HG02973 (cell line): ENCODE results near the gene ASB10.

Experiments
- ATAC-seq: cut with Tn5 transposase; IDR thresholded peaks from one replicate; pipeline ENCODE4 v1.9.1; 2021; ENCODE audit warnings: moderate library complexity; ENCODE audit not compliant: unreplicated experiment

The ASB10 gene

DNA sequence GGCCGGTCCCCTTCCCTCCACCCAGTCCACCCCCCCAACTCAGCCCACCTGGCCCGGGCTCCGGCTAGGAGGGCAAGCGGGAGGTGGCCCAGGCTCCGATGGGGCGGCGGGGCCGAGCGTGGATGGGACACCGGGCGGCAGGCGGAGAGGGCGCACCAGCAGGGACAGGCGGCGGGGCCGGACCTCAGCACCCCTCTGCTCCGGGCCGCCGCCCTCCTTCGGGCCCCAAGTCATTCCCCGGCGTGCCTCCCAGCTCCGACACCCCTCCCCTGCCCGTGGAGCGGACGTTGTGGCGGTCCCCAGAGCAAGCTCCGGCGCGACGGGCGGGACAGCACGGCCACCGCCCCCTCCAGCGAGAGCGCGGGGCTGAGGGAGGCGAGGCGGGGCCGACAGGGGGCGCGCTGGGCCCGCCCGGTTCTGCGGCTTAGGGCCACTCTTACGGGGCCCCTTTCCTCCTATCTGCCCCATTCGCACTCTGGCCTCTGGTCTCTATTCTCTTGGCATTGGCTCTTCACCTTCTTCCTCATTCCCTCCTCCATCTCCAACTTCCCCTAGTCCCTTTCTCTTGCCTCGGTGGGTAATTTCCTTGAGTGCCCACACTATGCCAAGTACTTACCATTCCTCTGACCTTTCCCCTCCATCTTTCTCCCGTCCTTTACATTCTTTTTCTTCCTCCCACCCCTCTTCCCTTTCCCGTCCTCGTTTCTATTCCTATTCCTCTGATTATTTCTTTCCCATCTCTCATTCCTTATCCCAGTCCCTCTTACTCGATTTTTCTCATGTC, 18.9 kb downstream of the ASB10 start:
- ATAC-seq: no peak

DNA sequence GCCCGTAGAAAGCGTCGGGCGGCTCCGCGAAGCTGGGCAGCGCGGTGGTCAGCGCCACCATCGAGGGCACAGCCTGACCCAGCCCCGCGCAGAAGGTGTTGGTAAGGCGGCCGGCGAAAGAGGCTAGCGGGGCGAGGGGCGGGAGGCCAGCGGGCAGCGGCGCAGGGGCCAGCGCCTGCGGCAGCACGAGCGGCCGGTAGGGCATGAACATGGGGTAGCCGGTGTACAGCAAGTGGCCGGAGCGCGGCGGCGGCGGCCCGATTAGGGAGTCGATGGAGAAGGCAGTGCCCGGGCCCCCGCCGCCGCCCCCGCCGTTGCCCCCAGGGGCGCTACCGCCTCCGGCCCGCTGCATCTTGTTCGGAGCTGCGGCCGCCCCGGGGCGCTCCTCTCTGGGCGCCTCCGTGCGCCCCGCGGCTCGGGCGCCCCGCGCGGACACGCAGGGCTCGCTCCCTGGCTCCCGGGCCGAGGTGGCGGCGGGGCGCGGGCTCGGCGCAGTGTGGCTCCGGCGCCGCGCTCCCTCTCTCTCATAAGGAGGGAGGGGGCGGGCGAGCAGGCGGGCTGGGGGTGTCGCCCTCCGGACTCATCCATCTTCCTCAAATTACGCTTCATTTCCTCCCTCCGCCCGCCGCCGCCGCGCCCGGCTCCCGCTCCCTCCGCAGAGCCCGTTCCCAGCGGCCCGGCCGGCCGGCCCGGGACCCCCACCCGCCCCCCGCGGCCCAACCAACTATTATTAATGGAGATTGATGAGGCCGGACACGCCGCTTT, 19.7 kb downstream of the ASB10 start, which contains the start of gene GBX1:
Gene GBX1, minus strand, starts transcription at position 498 of the 765 bp plus-strand sequence. Its CDS starts 146 bp downstream, at position 352.
- ATAC-seq: no peak

DNA sequence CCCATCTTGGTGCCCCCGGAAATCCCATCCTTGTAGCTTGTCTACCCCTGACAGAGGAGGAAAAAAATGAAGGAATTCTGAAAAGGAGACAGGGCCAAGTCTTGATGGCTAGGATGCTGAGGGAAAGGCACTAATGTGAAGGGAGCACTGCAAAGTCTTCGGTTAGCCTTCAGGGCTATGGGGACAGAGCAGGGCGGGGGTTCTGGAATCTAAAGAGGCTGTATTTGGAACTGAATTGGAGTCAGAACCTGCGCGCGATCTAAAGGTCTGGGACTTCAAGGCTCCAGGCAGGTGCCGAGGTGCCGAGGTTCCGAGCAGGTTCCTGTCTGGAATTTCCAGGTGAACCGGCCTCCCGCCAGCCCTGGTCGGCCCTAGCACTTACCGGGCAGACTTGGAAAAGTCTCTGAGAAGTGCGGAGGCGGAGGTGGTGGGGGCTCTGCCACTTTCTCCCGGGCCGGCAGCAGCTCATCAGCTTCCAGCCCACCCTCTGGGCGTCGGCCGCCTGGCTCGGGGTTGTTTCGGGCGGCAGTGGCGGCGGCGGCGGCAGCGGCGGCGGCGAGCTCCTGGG, 20.3 kb downstream of the ASB10 start:
- ATAC-seq: no peak

DNA sequence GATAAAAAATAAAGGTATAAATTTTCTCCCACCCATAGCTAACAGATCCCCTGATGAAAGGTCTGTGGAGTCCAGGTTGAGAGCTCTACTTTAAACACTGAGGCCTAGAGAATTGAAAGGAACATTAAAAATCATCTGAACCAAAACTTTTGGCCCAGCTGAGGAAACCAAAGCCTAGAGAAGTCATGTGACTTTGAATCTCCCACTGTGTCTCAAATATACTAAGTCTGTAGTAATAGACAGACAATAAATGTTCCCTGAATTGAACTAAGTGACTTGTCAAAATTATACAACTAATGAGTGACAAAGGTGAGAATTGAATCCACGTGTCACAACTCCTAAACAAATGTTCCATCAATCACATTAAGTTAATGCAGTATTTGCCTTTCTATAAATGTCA, 25.3 kb downstream of the ASB10 start:
- no peak for ATAC-seq

DNA sequence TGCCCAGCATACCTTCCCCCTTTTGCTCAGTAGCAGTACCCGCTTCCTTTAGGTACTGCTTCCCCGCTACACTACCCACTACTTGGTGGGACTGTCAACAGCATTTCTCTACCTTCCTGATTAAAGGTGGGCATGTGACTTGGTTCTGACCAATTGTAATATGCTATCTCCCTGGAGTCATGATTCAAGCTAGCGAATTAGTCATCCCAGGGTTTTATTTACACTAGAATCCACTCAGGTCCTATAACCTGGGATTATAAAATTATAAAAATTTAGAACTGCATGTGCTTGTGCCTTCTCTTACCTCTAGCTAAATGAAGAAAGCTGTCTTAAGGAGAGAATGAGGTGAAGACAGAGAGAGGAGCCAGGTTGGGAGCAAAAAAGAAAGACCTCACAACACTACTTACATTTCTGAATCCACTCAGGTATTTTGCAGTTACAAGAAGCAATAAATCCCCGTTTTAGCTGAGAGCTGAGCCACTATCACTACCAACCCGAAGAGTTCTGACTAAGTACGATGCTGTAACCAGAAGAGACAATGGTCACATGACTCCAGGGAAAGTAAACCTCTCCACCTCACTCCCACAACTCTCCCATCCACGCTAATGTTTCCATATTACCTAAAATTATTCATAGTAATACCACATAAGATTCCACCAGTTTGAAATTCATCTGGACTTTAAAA, 29.3 kb downstream of the ASB10 start:
- ATAC-seq: no peak

DNA sequence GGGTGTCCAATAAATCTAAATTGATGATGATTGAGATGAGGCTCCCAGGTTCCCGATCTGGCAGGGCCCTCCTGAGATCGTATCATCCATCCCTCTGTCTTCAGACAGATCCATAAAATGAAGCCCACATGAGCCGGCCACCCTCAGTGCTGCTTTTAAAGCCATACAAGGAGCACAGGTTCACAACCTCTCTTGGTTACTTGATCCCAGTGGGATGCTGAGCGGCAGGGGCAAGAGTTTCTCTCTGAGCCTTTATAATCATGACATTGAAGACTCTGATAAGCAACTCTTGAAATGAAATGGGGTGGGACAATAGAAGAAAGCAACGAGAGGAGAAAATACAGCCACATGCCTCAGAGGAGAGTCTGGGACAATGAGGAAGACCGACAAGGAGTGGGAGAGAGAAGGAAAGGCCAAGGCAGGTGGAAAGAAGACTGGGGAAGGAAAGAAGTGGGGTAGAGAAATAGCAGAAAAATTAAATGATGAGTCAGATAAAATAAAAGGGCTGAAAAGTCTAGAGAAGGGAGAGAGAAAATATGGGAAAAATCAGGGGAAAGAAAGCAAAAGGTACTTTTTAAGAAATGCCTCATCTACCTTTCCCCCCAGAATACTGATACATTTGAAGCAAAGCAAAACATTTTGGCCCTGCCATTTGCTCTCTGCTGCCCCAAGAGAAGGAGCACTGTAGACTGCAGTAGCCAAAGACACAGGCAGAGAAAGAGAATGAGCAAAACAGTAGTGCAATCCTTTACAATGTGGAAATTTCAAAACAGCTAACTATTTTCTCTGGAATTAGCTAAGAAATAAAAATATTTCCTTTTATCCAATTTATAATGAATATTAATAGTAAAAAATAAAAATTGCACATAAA, 34.2 kb downstream of the ASB10 start:
- ATAC-seq: no peak

DNA sequence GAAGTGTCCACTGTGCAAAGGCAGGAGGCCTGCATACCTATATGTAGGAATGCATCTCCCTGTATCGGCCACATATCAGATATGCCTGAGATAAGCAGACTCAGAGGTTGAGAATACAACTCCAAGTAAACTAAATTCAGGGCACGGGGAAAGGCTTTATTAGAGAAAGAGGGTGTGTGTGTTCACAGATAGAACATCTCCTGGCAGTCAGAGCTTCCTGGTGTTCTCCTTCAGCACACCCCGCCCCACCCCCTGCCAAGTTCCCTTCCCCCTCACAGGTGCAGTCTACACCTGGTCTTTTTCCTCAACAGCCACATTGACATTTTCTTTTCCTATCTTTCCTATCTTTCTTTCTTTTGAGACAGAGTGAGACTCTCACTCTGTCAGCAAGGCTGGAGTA, 36.7 kb downstream of the ASB10 start:
- no peak for ATAC-seq

DNA sequence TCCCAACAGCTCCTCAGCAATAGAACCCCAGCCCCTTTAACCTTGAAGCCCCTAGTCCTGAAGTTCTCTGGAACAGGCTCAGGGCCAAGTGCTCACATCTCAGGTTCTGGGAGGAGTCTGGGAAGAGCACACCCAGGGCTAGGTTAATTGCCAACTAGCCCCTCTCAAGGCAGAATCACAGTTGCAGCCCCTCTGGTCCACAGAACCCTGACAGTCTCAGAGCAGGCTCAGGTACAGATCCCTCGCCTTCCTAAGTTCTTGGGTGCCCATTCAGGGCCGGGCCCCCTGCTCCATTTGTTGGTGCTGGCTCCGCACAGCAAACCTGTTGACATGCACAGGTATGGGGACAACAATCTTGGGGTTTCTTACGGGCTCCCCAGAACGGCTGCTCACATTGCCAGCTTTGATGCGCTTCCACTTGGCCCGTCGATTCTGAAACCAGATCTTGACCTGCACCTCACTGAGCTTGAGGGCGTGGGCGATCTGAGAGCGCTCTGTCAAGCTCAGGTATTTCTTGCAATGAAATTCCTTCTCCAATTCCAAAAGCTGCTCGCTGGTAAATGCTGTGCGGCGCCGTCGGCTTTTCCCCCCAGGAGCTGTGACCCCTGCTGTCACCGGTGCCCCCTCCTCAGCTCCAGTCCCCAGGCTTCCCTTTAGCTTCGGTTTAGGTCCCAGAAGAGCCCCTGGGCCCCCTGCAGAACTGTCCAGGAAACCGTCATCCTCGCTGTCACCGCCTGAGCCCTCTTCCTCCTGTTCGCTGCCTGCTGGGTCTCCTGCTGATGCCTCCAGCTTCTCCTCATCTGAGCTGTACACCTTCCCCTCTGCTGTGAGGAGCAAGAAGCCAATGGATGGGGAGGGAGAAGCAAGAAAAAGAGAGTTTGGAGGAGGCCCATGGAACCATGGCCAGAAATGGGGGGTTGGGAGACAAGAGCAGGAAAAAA, 38.5 kb downstream of the ASB10 start:
- no peak for ATAC-seq

DNA sequence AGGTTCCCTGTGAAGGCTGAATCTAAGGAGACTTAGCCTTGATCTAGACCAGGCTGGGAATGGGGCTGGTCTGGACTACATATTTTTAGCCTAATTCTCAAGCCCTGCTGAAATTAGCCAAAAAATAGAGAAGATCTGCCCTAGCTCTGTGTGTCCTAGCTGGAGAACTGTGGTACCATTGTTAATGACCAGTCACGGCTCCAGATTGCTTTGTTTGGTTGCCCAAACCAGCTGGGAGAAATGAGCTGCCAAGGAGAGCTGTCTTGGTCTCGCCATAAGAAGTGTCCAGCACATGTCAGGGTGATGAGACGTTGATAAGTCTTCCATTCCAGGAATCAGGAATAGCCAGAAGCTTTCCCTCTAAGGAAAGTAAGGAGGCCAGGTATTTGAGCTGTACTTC, 40.3 kb downstream of the ASB10 start:
- no peak for ATAC-seq

DNA sequence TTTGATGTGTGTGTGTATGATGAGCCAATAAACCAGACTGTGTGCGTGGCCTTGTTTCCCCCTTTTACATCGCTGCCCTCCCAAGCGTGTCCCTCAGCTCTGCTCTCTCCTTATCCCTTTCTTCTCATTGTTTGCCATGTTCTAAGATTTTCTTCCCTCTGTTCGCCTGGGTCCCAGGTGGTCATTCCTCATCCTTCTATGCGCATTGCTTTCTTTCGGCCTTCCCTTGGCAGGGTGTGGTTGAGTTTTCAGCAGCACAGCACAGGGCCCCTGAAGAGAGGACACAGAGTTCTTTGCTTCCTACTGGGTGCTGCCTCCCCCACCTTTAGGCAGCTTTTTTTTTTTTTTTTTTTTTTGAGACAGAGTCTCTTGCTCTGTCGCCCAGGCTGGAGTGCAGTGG, 42.7 kb downstream of the ASB10 start:
- ATAC-seq: no peak

DNA sequence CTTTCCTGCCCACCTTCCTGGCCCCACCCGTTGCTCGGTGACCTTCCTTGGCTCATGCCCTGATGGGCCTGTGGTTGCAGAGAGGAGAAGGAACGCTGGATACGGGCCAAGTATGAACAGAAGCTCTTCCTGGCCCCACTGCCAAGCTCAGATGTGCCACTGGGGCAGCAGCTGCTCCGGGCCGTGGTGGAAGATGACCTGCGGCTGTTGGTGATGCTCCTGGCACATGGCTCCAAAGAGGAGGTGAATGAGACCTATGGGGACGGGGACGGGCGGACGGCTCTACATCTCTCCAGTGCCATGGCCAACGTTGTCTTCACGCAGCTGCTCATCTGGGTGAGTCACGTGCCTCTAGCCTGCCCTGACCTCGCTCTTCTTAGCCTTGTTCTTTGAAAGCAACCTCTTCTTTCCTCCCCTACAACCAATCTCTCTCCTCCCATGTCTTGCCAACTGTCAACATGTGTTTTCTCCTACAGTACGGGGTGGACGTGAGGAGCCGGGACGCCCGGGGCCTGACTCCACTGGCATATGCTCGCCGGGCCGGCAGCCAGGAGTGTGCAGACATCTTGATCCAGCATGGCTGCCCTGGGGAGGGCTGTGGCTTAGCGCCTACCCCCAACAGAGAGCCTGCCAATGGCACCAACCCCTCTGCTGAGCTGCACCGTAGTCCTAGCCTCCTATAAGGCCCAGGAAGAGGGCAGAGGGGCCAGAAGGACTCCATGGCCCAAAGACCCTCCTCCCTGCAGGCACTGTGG, 43.6 kb downstream of the ASB10 start:
- ATAC-seq: no peak

DNA sequence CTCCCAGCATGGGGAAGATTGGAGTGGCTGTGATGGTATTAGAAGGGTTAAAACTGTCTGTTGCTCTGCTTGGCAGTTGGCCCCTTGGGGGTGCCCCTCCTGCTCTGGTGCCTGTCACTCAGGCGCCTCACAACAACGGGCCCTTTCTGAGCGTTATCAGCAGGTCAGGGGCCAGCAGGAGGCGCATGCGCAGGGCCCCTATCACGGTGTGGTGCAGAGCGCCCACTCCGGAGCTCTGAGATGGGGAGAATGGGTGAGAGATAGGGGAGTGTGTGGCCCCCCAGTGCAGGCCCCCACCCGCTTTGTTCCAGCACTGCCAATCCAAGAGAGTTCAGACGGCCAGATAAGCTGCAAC, 44.4 kb downstream of the ASB10 start:
- no peak for ATAC-seq

DNA sequence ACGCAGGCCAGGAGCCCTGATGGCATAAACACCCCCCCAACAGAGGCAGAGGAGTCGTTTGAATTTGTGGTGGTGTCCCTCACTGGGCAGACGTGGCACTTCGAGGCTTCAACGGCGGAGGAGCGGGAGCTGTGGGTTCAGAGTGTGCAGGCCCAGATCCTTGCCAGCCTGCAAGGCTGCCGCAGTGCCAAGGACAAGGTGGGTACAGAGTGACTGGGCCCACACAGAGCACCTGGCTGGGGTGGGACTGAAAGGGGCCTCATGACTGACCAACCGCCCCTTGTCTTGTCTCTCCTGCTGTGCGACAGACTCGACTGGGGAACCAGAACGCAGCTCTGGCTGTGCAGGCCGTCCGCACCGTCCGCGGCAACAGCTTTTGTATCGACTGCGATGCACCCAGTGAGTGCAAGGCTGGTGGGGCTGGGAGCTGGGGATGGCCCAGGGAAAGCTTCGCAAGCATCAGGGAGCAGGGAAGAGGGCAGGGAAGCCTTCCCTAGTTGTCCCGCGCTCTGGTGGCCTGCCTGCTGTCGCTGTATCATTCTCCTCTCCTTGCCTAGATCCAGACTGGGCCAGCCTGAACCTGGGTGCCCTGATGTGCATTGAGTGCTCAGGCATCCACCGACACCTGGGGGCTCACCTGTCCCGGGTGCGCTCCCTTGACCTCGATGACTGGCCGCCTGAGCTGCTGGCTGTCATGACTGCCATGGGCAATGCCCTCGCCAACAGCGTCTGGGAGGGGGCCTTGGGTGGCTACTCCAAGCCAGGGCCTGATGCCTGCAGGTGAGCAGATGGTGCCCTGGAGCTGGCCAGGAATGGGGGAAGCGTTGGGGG, 45.0 kb downstream of the ASB10 start:
- ATAC-seq: no peak

DNA sequence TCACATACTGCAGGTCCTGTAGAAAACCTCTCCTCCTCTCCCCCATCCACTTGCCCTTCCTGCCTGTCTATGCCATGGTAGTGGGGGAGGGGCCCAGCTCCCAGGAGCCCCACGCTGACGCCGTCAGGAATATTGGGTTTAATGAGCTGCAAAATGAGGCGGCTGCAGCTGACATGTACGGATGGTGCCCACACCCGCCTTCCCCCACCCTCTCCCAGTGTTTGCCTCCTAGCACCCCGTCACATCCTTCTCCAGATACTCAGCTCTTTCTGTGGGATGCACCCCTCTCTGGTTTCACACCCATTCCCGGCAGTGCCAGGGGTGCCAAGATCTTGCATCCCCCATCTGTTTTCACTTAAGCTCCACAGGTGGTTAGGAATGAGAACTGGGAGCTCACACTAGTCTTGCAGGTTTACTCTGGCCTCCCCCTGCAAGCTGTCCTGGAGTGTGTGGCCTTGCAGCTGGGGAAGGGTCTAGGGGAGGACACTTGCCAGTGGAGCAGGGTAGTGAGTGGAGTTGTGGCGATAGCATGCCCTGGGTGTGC, 45.7 kb downstream of the ASB10 start:
- ATAC-seq: no peak

DNA sequence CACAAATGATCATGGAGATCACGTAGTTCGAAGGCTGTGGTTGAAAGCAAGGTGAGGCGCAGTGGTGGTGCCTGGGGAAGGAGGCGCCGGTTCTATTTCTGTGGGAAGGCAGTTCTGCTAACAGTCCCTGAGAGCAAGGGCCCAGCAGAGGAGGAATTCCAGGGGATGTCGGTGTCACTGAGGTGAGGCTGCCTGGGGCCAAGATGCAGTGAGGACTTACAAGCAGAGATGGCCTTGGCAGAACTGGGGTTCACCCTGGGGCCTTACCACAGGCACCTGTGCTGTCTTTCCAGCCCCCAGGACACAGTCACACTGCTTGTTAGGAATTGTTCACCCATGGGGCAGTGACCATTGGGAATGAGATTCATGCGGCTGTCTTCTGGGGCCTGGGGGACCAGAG, 46.2 kb downstream of the ASB10 start:
- no peak for ATAC-seq

DNA sequence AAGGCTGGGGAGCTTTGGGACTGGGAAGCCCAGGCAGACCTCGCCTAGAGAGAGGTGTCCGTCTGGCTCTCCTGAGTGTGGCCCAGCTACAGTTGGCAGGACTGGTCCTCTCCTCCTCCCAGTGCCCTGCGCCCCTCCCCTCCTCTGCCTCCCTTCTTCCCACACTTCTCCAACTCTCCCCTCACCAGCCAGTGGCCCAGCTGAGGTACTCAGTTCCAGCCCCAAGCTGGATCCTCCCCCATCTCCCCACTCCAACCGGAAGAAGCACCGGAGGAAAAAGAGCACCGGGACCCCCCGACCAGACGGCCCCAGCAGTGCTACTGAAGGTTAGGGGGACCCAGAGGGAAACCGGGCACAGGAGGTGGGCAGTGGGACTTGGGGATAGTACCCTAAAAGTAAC, 47.3 kb downstream of the ASB10 start:
- ATAC-seq: no peak

DNA sequence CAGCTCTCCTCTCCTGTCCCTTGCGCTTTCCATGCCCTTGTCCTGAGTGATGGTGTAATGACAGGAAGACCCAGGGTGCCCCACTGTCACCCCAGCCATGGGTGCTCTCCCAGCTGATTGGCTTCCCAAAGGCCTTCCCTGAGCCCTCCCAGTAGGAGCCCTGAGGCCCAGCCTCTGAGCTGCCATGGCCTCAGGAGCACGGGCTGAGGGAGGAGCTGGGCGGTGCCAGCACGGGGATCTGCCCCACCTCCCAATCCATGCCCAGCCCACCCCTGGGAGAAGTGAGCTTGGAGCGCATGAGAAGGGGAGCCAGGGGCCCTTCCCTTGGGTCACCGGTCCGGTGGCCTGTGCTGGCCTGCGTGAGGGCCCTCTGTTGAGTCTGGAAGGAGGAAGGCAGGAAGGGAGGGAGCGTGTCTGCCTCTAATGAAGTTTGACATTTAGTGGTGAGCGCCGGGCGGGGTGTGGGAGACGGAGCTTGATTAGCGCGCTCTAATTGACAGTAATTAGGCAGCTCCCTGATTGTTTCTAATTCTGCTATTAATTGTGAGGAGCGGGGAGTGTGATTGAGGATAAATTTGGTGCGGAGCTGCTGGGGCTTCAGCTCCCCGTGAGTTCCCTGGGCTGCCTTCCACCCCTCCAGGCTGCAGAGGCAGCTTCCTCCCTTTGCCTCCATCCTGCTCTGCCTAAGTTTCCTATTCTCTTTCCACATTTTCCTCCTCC, 47.8 kb downstream of the ASB10 start:
- no peak for ATAC-seq
